ENCODE measurements around the gene ABLIM2. TPM values are rescaled to one million over a fixed set of nuclear protein-coding genes. Genes with fewer than 3 reads are reported as not detected.

The ABLIM2 gene
- total and polyA plus RNA-seq, 2 of the 8 experiments (the other 6 are each of a cell fraction or from before 2014, with no cell fraction given) = 2.8 to 3.0 TPM

- no peak overlapping the region for H3K4me2 ChIP-seq (ENCODE audit: insufficient read depth in 1 of 2, low read depth in 2 of 2, low read length in 2 of 2)
- no peaks in the 10 kb centered on the region for H3K27me3 ChIP-seq (replicated peaks in 1 of 4; ENCODE audit: control insufficient read depth in 3 of 4, extremely low read depth in 1 of 4, insufficient read depth in 3 of 4, low read length in 3 of 4)
- no peak overlapping the region for H2AK5ac ChIP-seq (ENCODE audit: low read depth, low read length)
- no peak overlapping the region for H2BK5ac ChIP-seq (ENCODE audit: low read depth, low read length)
- POLR2A ChIA-PET (ENCODE audit: partially characterized antibody) = no interaction called here
- H4K5ac ChIP-seq (ENCODE audit: insufficient read length, low read depth, low read length) = no peak overlapping the region
- DNase-seq (ENCODE audit: low read depth in 1 of 2, low spot score in 2 of 2) (no peak), FAIRE-seq (no peak)
- H2BK20ac ChIP-seq (ENCODE audit: low read length) = no peak overlapping the region
- CTCF ChIA-PET (ENCODE audit: partially characterized antibody) = interaction anchor here (1.0 to 5.0 kb wide), 5 partner anchors 8 to 529 kb away, joined by 3 to 34 read pairs (median 6); no protein-coding TSS in a partner anchor
- H2AFZ ChIP-seq (ENCODE audit: low read length) = no peak overlapping the region
- no peaks in the 10 kb centered on the region for H3K9me3 ChIP-seq (ENCODE audit: insufficient read depth in 2 of 2, low read depth in 1 of 2, low read length in 1 of 2)
- no peak overlapping the region for H3K4me3 ChIP-seq (ENCODE audit: extremely low read depth in 1 of 4, insufficient read depth in 2 of 4, low read depth in 3 of 4, low read length in 4 of 4)
- WGBS, 2 experiments (ENCODE audit: extremely low coverage in 1 of 2, insufficient coverage in 1 of 2, insufficient read length in 1 of 2, insufficient replicate concordance in 2 of 2, low coverage in 1 of 2, low lambda C conversion rate in 2 of 2, missing lambda C conversion rate in 1 of 2) = 91% methylated on average over 11 of the region's 11 CpGs; no CpG with 5 or more reads in 1 of the 2 experiments
- no peak overlapping the region for H2BK120ac ChIP-seq (replicated peaks; ENCODE audit: low read depth, low read length)
- H4K20me1 ChIP-seq (replicated peaks in 1 of 2; ENCODE audit: control insufficient read depth in 1 of 2, insufficient read depth in 2 of 2, low read length in 2 of 2) = no peaks in the 10 kb centered on the region
- no peak overlapping the region for H4K8ac ChIP-seq (ENCODE audit: extremely low read depth, insufficient read depth, low read length)
- H3K79me2 ChIP-seq (ENCODE audit: control insufficient read depth in 1 of 2, insufficient read depth in 2 of 2, low read length in 2 of 2) = no peaks in the 10 kb centered on the region
- H3K14ac ChIP-seq (ENCODE audit: insufficient read length) = no peak overlapping the region
- 0 out of 2 replicates have a peak overlapping the region, but pooled peaks have one; percentile 16 for H2BK15ac ChIP-seq (ENCODE audit: low read length)
- H3K18ac ChIP-seq (ENCODE audit: extremely low read depth, low read length) = no peak overlapping the region
- H2BK12ac ChIP-seq (ENCODE audit: low read depth, low read length) = no peak overlapping the region
- no peak overlapping the region for H3K4ac ChIP-seq (replicated peaks; ENCODE audit: insufficient read length, low read depth, low read length)
- no peaks in the 10 kb centered on the region for H3K79me1 ChIP-seq (ENCODE audit: low read depth, low read length)
- peaks cover 4 to 10% (median 7%) of the 10 kb centered on the region in 4 experiments; a peak in 6 of 7 replicates for H3K4me1 ChIP-seq (replicated peaks in 1 of 4; ENCODE audit: control insufficient read depth in 3 of 4, insufficient read depth in 4 of 4, low read length in 3 of 4)
- H3K56ac ChIP-seq (replicated peaks; ENCODE audit: insufficient read length, low read depth, low read length) = no peak overlapping the region
- no peak overlapping the region for H3K27ac ChIP-seq (ENCODE audit: low read depth, low read length)
- no peaks in the 10 kb centered on the region; the same call in 1 of the 2 replicates for H3K23me2 ChIP-seq (ENCODE audit: low read depth, low read length)
- no peaks in the 10 kb centered on the region for H3K36me3 ChIP-seq (ENCODE audit: control insufficient read depth in 2 of 4, insufficient read depth in 4 of 4, low read length in 3 of 4)
- H3K23ac ChIP-seq (ENCODE audit: insufficient read length) = no peak overlapping the region
- no peak overlapping the region for H3K9ac ChIP-seq (replicated peaks in 1 of 4; ENCODE audit: extremely low read depth in 1 of 4, low read depth in 3 of 4, low read length in 3 of 4)
- H4K91ac ChIP-seq (replicated peaks; ENCODE audit: insufficient read length, low read length) = peak overlapping the region; percentile 25
- TF ChIP-seq MAFK (IDR thresholded peaks at IDR 0.05; ENCODE audit: low read depth, low read length) = no peak
- no peak for TF ChIP-seq TBP (IDR thresholded peaks at IDR 0.05; ENCODE audit: low read depth, low read length)
- no peak for TF ChIP-seq ATF3 (IDR thresholded peaks at IDR 0.05; ENCODE audit: insufficient read depth, low read depth, low read length)
- TF ChIP-seq SUZ12 (IDR thresholded peaks at IDR 0.05; ENCODE audit: low read length) = no peak
- TF ChIP-seq RXRA (IDR thresholded peaks at IDR 0.05; ENCODE audit: insufficient read depth, low read depth, low read length) = no peak
- TF ChIP-seq HDAC6 (IDR thresholded peaks at IDR 0.05; ENCODE audit: low read depth, low read length) = no peak
- no peak for TF ChIP-seq RAD21 (IDR thresholded peaks at IDR 0.05 in 1 of 2, conservative IDR thresholded peaks at IDR 0.05 in 1 of 2; ENCODE audit: low read depth in 2 of 2, low read length in 2 of 2)
- no peak for TF ChIP-seq E2F6 (IDR thresholded peaks at IDR 0.05)
- TF ChIP-seq RFX5 (IDR thresholded peaks at IDR 0.05; ENCODE audit: borderline replicate concordance, low read depth, low read length) = no peak
- TF ChIP-seq NANOG (IDR thresholded peaks at IDR 0.05; ENCODE audit: insufficient read depth, low read depth, low read length, poor library complexity, severe bottlenecking) = no peak
- no peak for TF ChIP-seq RNF2 (IDR thresholded peaks at IDR 0.05; ENCODE audit: borderline replicate concordance, low read depth, low read length, missing control alignments, poor library complexity, severe bottlenecking)
Measured at GRCh38 chr4:8078109-8078494, 80.5 kb downstream of the ABLIM2 start.

Data from H1 (cell line).